ENCODE measurements around the gene INPP5K.
"Not testable (repeated sequence)": the region's sequence is repeated elsewhere in the genome, so short reads cannot be mapped to it uniquely, and the experiment has no call there.

INPP5K gene

GRCh38 chr17:1546292-1546922 lies 30.0 kb upstream of the INPP5K start:
- no peak for DNase-seq (ENCODE audit: low read depth)

GRCh38 chr17:1545618-1546017 lies 29.2 kb upstream of the INPP5K start:
- no peak for DNase-seq (ENCODE audit: low read depth)

GRCh38 chr17:1542316-1542715 lies 25.9 kb upstream of the INPP5K start:
- DNase-seq (ENCODE audit: low read depth), result no peak

- DNase-seq (ENCODE audit: low read depth), result no peak
Observed at GRCh38 chr17:1541367-1541904, 25.0 kb upstream of the INPP5K start.

- no peak for DNase-seq (ENCODE audit: low read depth)
Observed at GRCh38 chr17:1539811-1540210, 23.4 kb upstream of the INPP5K start.

GRCh38 chr17:1535737-1536136 lies 19.3 kb upstream of the INPP5K start:
- DNase-seq (ENCODE audit: low read depth), result no peak

- no peak for DNase-seq (ENCODE audit: low read depth)
Observed at GRCh38 chr17:1533661-1534325, 17.4 kb upstream of the INPP5K start.

- DNase-seq (ENCODE audit: low read depth), result no peak
Observed at GRCh38 chr17:1532836-1533602, 16.6 kb upstream of the INPP5K start.

GRCh38 chr17:1529863-1530262 lies 13.5 kb upstream of the INPP5K start:
- no peak for DNase-seq (ENCODE audit: low read depth)

- not testable (repeated sequence) for DNase-seq (ENCODE audit: low read depth)
Observed at GRCh38 chr17:1526876-1527275, 10.5 kb upstream of the INPP5K start.

GRCh38 chr17:1522626-1523025 lies 6.2 kb upstream of the INPP5K start:
- DNase-seq (ENCODE audit: low read depth), result no peak

- no peak for DNase-seq (ENCODE audit: low read depth)
Observed at GRCh38 chr17:1521086-1521640, 4.8 kb upstream of the INPP5K start.

- DNase-seq (ENCODE audit: low read depth), result no peak
Observed at GRCh38 chr17:1519678-1520077, 3.3 kb upstream of the INPP5K start.

GRCh38 chr17:1518410-1518809 lies 2.0 kb upstream of the INPP5K start:
- no peak for DNase-seq (ENCODE audit: low read depth)

GRCh38 chr17:1515640-1516387 lies 598 bp downstream of the INPP5K start:
- peak; percentile 70 for DNase-seq (ENCODE audit: low read depth)

- DNase-seq (ENCODE audit: low read depth), result no peak
Observed at GRCh38 chr17:1512351-1512750, 4.1 kb downstream of the INPP5K start.

- no peak for DNase-seq (ENCODE audit: low read depth)
Observed at GRCh38 chr17:1511756-1512321, 4.6 kb downstream of the INPP5K start.

GRCh38 chr17:1511290-1511689 lies 5.1 kb downstream of the INPP5K start:
- no peak for DNase-seq (ENCODE audit: low read depth)

- DNase-seq (ENCODE audit: low read depth), result no peak
Observed at GRCh38 chr17:1509290-1509881, 7.0 kb downstream of the INPP5K start.

- DNase-seq (ENCODE audit: low read depth), result not testable (repeated sequence)
Observed at GRCh38 chr17:1508709-1509108, 7.7 kb downstream of the INPP5K start.

- no peak for DNase-seq (ENCODE audit: low read depth)
Observed at GRCh38 chr17:1506649-1507267, 9.7 kb downstream of the INPP5K start.

Measured in stromal cell of bone marrow (primary cell).